Stimulated activated CD8-positive, alpha-beta memory T cell treated with anti-CD3 and anti-CD28 coated beads, Interleukin-15, amount 100 ng/mL, for 48 hours (primary cell): ENCODE measurements around the gene PET100.

Experiments
- DNase-seq, 2 donors: peaks; one replicate each; pipeline ENCODE4 v3.0.0-alpha.2; 2020; ENCODE audit warnings: low read depth in 2 of 2

Gene PET100

GRCh38 chr19:7633698-7634097 lies 4.1 kb downstream of the PET100 start, which contains the start of gene PCP2:
Gene PCP2, minus strand, starts transcription at chr19:7633719. Its CDS starts 262 bp downstream, at chr19:7633457.
- no peak for DNase-seq

- no peak for DNase-seq
Measured at GRCh38 chr19:7635670-7636069, 6.1 kb downstream of the PET100 start.

GRCh38 chr19:7636317-7636690 lies 6.7 kb downstream of the PET100 start:
- no peak for DNase-seq

GRCh38 chr19:7636691-7637373 lies 7.2 kb downstream of the PET100 start, which contains the start of gene STXBP2:
Gene STXBP2, plus strand, starts transcription at chr19:7637110. Its CDS starts 40 bp downstream, at chr19:7637150.
- DNase-seq = peak; percentile 81 to 82

GRCh38 chr19:7637374-7638256 lies 8.0 kb downstream of the PET100 start:
- DNase-seq = no peak

GRCh38 chr19:7638802-7639465 lies 9.3 kb downstream of the PET100 start:
- no peak for DNase-seq

GRCh38 chr19:7639863-7640348 lies 10.3 kb downstream of the PET100 start:
- no peak for DNase-seq

- DNase-seq = no peak
Measured at GRCh38 chr19:7640803-7641202, 11.2 kb downstream of the PET100 start.

- no peak for DNase-seq
Measured at GRCh38 chr19:7641290-7642276, 12.0 kb downstream of the PET100 start.

GRCh38 chr19:7642295-7643030 lies 12.9 kb downstream of the PET100 start:
- DNase-seq = no peak

- no peak for DNase-seq
Measured at GRCh38 chr19:7643031-7643415, 13.4 kb downstream of the PET100 start.

GRCh38 chr19:7643629-7644549 lies 14.3 kb downstream of the PET100 start:
- peak in 1 of 2 donors; percentile 22 for DNase-seq

GRCh38 chr19:7644550-7644877 lies 14.9 kb downstream of the PET100 start:
- no peak for DNase-seq

- DNase-seq = no peak
Measured at GRCh38 chr19:7645163-7645562, 15.6 kb downstream of the PET100 start.

- no peak for DNase-seq
Measured at GRCh38 chr19:7645656-7646425, 16.2 kb downstream of the PET100 start.

- no peak for DNase-seq
Measured at GRCh38 chr19:7646426-7646700, 16.8 kb downstream of the PET100 start.

GRCh38 chr19:7647156-7647555 lies 17.6 kb downstream of the PET100 start:
- DNase-seq = no peak

GRCh38 chr19:7648265-7649014 lies 18.8 kb downstream of the PET100 start:
- DNase-seq = no peak
